SU-DHL-6 (cell line): ENCODE data around the gene PRKCSH.

ENCODE experiments used
- H2AFZ ChIP-seq: fragments of 200-600 bp; sonication (generic); 2 replicates; pipeline ENCODE4 v1.6.1; 2014; ENCODE audit warnings: low read depth, mild to moderate bottlenecking, moderate library complexity, mixed read lengths, antibody characterized with exemption, low read length; ENCODE audit not compliant: severe bottlenecking
- H3F3A ChIP-seq: fragments of 200-600 bp; shearing (Covaris generic); 2 replicates; pipeline ENCODE4 v1.6.0; 2016; ENCODE audit warnings: antibody characterized with exemption, mild to moderate bottlenecking; ENCODE audit not compliant: insufficient read depth
- H3K27ac ChIP-seq: fragments of 200-600 bp; sonication (generic); 2 replicates; pipeline ENCODE4 v1.5.1; 2016; ENCODE audit warnings: low read depth, mild to moderate bottlenecking, low read length, moderate library complexity, mixed read lengths
- H3K27me3 ChIP-seq: fragments of 200-600 bp; sonication (generic), shearing (Covaris generic); 2 replicates; pipeline ENCODE4 v1.6.0; 2014; ENCODE audit warnings: mild to moderate bottlenecking, low read length
- H3K36me3 ChIP-seq: fragments of 200-600 bp; sonication (generic); 2 replicates; pipeline ENCODE4 v1.6.1; 2014; ENCODE audit warnings: mild to moderate bottlenecking, low read length, mixed read lengths
- H3K4me2 ChIP-seq: fragments of 300-600, 200-600 bp; shearing (Covaris generic), sonication (generic); 2 replicates; pipeline ENCODE4 v1.6.0; 2014; ENCODE audit warnings: low read length, low read depth, mild to moderate bottlenecking; ENCODE audit not compliant: poor library complexity, severe bottlenecking
- H3K4me3 ChIP-seq: fragments of 200-600 bp; sonication (generic); 2 replicates; pipeline ENCODE4 v1.5.1; 2014; ENCODE audit warnings: antibody characterized with exemption, low read length, mild to moderate bottlenecking, mixed read lengths; ENCODE audit not compliant: insufficient read depth, poor library complexity, severe bottlenecking
- H3K79me2 ChIP-seq: fragments of 200-600 bp; sonication (generic); 2 replicates; pipeline ENCODE4 v1.6.1; 2014; ENCODE audit warnings: mild to moderate bottlenecking, low read length, moderate library complexity; ENCODE audit not compliant: insufficient read depth
- H3K9ac ChIP-seq: fragments of 200-600 bp; sonication (generic); 2 replicates; pipeline ENCODE4 v1.7.0; 2014; ENCODE audit warnings: mild to moderate bottlenecking, low read length
- H3K9me2 ChIP-seq: fragments of 200-600 bp; sonication (generic); replicated peaks from 2 replicates; pipeline ENCODE4 v1.6.1; 2014; ENCODE audit warnings: low read length; ENCODE audit not compliant: insufficient read depth
- H3K9me3 ChIP-seq: fragments of 200-600 bp; sonication (generic); 2 replicates; pipeline ENCODE4 v1.6.1; 2014; ENCODE audit warnings: low read length, mixed read lengths; ENCODE audit not compliant: insufficient read depth
- H4K20me1 ChIP-seq: fragments of 200-600 bp; sonication (generic); 2 replicates; pipeline ENCODE4 v1.6.1; 2014; ENCODE audit warnings: low read depth, mild to moderate bottlenecking, antibody characterized with exemption, low read length, moderate library complexity, mixed read lengths
- CTCF ChIP-seq: fragments of 200-600 bp; sonication (generic); IDR thresholded peaks from one replicate; pipeline ENCODE4 v1.5.1; 2017; ENCODE audit warnings: antibody characterized with exemption, mild to moderate bottlenecking, low read length, moderate library complexity; ENCODE audit not compliant: insufficient read depth, poor library complexity, severe bottlenecking
- EZH2phosphoT487 ChIP-seq: fragments of 200-600 bp; sonication (generic), shearing (Covaris generic); conservative IDR thresholded peaks from 2 replicates; pipeline ENCODE4 v1.6.1; 2018; ENCODE audit warnings: mild to moderate bottlenecking, antibody characterized with exemption, low read length, moderate library complexity, mixed read lengths

The PRKCSH gene

GRCh38 chr19:11499220-11499726 is 63.8 kb downstream of the PRKCSH start:
- no peaks in the 10 kb centered on the region for H4K20me1 ChIP-seq

GRCh38 chr19:11499890-11500420 is 64.5 kb downstream of the PRKCSH start:
- H3K4me2 ChIP-seq, result no peak overlapping the region
- no peak overlapping the region for H3K27ac ChIP-seq
- TF ChIP-seq CTCF (no peak), EZH2phosphoT487 (no peak)
- H4K20me1 ChIP-seq, result no peaks in the 10 kb centered on the region
- no peak overlapping the region for H2AFZ ChIP-seq
- no peaks in the 10 kb centered on the region for H3K27me3 ChIP-seq
- H3F3A ChIP-seq, result peaks cover 4% of the 10 kb centered on the region; the same call in 1 of the 2 replicates
- no peaks in the 10 kb centered on the region for H3K9me2 ChIP-seq
- no peak overlapping the region for H3K4me3 ChIP-seq
- H3K36me3 ChIP-seq, result no peaks in the 10 kb centered on the region
- H3K9ac ChIP-seq, result no peak overlapping the region
- peaks cover 13% of the 10 kb centered on the region for H3K79me2 ChIP-seq
- no peaks in the 10 kb centered on the region for H3K9me3 ChIP-seq

More at GRCh38 chr19:11499220-11499726, 63.8 kb downstream of the PRKCSH start:
- no peaks in the 10 kb centered on the region for H3K9me3 ChIP-seq
- no peaks in the 10 kb centered on the region for H3F3A ChIP-seq
- H2AFZ ChIP-seq, result no peak overlapping the region
- H3K27ac ChIP-seq, result no peak overlapping the region
- no peaks in the 10 kb centered on the region for H3K27me3 ChIP-seq
- TF ChIP-seq EZH2phosphoT487 (no peak), CTCF (no peak)
- peaks cover 6% of the 10 kb centered on the region for H3K79me2 ChIP-seq
- H3K4me2 ChIP-seq, result no peak overlapping the region
- H3K9me2 ChIP-seq, result no peaks in the 10 kb centered on the region
- H3K4me3 ChIP-seq, result no peak overlapping the region
- no peaks in the 10 kb centered on the region for H3K36me3 ChIP-seq
- H3K9ac ChIP-seq, result no peak overlapping the region
